ENCODE measurements around the gene SHANK3. TPM values are rescaled to one million over a fixed set of nuclear protein-coding genes. Genes with fewer than 3 reads are reported as not detected.

The SHANK3 gene
- not detected in 2 replicates for total RNA-seq
- total RNA-seq (2013): 0.12 TPM
- 0.01 TPM in 1 of 2 replicates, not detected in the other for polyA plus RNA-seq
- polyA minus RNA-seq: not detected in 2 replicates

DNA sequence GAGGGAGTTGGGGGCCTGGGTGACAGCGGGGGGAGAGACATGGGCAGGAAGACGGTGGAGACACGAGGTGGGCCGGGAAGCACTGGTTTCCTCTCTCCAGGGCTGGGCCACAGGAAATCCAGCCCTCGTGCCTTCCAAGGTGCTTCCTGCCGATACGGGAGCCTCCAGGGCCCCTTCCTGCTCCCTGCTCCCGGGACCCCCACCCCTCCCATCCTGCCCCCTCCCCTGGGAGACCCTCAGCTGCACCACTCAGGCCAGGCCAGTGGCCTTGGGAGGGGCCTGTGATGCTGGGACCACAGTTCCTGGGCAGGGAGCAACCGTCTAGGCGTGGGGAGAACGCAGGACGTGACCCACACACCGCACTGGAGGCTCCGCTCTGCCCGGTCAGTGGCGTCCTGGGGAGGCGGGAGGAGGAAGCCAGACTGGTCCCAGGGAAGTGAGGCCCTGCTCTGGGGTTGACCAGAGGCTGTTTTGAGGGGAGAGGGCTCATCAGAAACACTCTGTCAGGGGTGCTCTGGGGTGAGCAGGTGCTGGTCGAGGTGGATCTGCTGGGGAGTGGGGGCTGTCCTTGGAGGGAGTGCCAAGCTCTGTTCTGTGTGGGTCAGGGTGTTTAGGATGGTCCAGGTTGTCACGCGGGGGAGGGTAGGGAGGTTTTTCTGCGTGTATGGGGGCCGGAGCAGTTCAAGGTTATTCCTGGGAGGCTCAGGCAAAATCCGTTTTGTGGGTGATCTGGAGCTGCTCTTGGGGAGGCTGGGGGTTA lies at the start of gene SHANK3:
Gene SHANK3 (plus strand): TSS at position 353 of the 760 bp plus-strand sequence.
- peak within 1 kb of the TSS; percentile 77 for H3K4me3 Mint-ChIP-seq
- Histone ChIP-seq H3K4me3 (ENCODE audit: control extremely low read depth in 1 of 5, extremely low read depth in 1 of 5, insufficient read depth in 1 of 5, low read depth in 2 of 5, low read length in 4 of 5) (peak within 1 kb of the TSS in 4 of 5 experiments; percentile 26 to 47 (median 43)), H3K27me3 (replicated peaks in 1 of 4; ENCODE audit: control extremely low read depth in 1 of 4, control insufficient read depth in 3 of 4, insufficient read depth in 4 of 4, low read length in 3 of 4) (peaks cover 0 to 53% (median 28%) of the 10 kb centered on the region in 4 experiments), H3K4me1 (ENCODE audit: control insufficient read depth in 2 of 2, insufficient read depth in 2 of 2, low read length in 2 of 2) (peaks cover 20 to 25% of the 10 kb centered on the region in 2 donors), H3K9me3 (ENCODE audit: control extremely low read depth in 1 of 3, control insufficient read depth in 2 of 3, insufficient read depth in 1 of 3, low read length in 2 of 3) (peaks cover 0 to 25% (median 0%) of the 10 kb centered on the region in 3 donors), H3K4me2 (replicated peaks; ENCODE audit: low read depth, low read length, poor library complexity, severe bottlenecking) (peak within 1 kb of the TSS; percentile 90), H4K20me1 (ENCODE audit: control insufficient read depth, insufficient read depth, low read length, poor library complexity, severe bottlenecking) (no peaks in the 10 kb centered on the region), H3K79me2 (ENCODE audit: control insufficient read depth, insufficient read depth, low read length) (no peaks in the 10 kb centered on the region), H3K36me3 (replicated peaks in 1 of 2; ENCODE audit: control extremely low read depth in 1 of 2, control insufficient read depth in 1 of 2, extremely low read depth in 1 of 2, insufficient read depth in 2 of 2, low read length in 1 of 2) (no peaks in the 10 kb centered on the region), H2AFZ (ENCODE audit: insufficient read depth, low read depth, low read length, poor library complexity, severe bottlenecking) (peak within 1 kb of the TSS; percentile 21), H3K9ac (ENCODE audit: low read length) (peak within 1 kb of the TSS; percentile 56), H3K27ac (ENCODE audit: low read length in 2 of 2) (no peak within 1 kb of the TSS)
- intact Hi-C loops (cut with micrococcal nuclease): no loop called here
- DNase-seq (no peak), ATAC-seq (ENCODE audit: low read depth) (no peak)
- H3K9me3 Mint-ChIP-seq (ENCODE audit: insufficient read depth): no peaks in the 10 kb centered on the region
- peaks cover 17% of the 10 kb centered on the region for H3K4me1 Mint-ChIP-seq
- CTCF ChIA-PET: no interaction called here
- TF ChIP-seq, protein P1, sequence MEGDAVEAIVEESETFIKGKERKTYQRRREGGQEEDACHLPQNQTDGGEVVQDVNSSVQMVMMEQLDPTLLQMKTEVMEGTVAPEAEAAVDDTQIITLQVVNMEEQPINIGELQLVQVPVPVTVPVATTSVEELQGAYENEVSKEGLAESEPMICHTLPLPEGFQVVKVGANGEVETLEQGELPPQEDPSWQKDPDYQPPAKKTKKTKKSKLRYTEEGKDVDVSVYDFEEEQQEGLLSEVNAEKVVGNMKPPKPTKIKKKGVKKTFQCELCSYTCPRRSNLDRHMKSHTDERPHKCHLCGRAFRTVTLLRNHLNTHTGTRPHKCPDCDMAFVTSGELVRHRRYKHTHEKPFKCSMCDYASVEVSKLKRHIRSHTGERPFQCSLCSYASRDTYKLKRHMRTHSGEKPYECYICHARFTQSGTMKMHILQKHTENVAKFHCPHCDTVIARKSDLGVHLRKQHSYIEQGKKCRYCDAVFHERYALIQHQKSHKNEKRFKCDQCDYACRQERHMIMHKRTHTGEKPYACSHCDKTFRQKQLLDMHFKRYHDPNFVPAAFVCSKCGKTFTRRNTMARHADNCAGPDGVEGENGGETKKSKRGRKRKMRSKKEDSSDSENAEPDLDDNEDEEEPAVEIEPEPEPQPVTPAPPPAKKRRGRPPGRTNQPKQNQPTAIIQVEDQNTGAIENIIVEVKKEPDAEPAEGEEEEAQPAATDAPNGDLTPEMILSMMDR (IDR thresholded peaks at IDR 0.05): no peak
- no peak for TF ChIP-seq EZH2 (IDR thresholded peaks at IDR 0.05; ENCODE audit: borderline replicate concordance, insufficient read depth, low read depth, low read length, poor library complexity, severe bottlenecking)
- H3K27me3 Mint-ChIP-seq: peaks cover 52% of the 10 kb centered on the region
- WGBS (ENCODE audit: insufficient coverage): 12% methylated on average over 17 of the region's 23 CpGs
- H3K27ac Mint-ChIP-seq: no peak within 1 kb of the TSS
- POLR2A ChIA-PET: interaction anchor here (0.7 kb wide), 1 partner anchor 1012 kb away, joined by 3 read pairs; no protein-coding TSS in a partner anchor
